ENCODE results near the gene TOM1L1.

TOM1L1 gene

DNA sequence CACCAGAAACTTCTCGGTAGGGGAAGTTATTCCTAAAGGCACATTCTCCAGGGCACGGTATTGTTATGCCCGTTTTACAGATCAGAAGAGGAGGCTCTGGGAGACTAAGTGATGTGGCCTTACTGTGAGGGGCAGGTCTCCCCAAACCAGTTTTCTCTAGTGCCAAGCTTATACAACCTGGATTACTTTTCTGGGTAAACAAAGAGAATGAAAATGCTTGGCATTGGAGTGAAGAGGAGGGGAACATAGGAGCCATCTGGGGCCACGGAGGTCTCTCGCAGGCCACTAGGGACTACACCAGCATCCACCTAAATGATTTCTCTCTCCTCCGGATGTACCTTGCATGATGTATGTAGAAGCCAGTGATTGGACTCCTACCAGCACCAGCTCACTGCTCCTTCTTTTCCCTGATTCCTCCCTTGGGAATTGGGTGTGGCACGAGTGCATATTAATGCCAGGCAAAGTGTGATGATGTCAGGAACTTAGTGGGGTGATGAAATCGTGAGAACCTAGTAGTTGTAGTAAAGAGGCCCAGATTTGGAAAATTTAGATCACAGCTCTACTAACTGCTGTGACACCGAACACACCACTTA is 674 bp downstream of the TOM1L1 start:
- Histone ChIP-seq H3K9me3 (no peaks in the 10 kb centered on the region), H3K36me3 (no peaks in the 10 kb centered on the region), H3K4me3 (ENCODE audit: low read depth, low read length) (peak overlapping the region; percentile 65), H3K4me1 (no peaks in the 10 kb centered on the region), H3K27me3 (no peaks in the 10 kb centered on the region)
- DNase-seq, result no peak
- TF ChIP-seq, protein P1, sequence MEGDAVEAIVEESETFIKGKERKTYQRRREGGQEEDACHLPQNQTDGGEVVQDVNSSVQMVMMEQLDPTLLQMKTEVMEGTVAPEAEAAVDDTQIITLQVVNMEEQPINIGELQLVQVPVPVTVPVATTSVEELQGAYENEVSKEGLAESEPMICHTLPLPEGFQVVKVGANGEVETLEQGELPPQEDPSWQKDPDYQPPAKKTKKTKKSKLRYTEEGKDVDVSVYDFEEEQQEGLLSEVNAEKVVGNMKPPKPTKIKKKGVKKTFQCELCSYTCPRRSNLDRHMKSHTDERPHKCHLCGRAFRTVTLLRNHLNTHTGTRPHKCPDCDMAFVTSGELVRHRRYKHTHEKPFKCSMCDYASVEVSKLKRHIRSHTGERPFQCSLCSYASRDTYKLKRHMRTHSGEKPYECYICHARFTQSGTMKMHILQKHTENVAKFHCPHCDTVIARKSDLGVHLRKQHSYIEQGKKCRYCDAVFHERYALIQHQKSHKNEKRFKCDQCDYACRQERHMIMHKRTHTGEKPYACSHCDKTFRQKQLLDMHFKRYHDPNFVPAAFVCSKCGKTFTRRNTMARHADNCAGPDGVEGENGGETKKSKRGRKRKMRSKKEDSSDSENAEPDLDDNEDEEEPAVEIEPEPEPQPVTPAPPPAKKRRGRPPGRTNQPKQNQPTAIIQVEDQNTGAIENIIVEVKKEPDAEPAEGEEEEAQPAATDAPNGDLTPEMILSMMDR (IDR thresholded peaks at IDR 0.05; ENCODE audit: low read depth, low read length), result no peak

DNA sequence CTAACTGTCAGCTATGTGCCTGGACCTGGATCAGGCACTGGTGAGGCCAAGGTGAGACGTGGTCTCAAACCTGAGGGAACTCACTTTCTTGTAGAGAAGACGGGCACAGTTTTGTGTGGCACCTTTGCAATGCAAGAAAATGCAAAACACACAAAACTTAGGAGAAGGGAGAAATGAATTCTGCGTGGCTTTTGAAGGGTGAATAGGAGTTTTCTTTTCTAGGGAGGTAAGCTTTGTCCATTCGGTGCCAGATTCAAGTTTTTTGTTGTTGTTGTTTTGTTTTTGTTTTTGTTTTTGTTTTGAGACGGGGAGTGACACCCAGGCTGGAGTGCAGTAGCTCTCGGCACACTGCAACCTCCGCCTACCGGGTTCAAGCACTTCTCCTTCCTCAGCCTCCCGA is 1.4 kb downstream of the TOM1L1 start:
- no peak for DNase-seq
- Histone ChIP-seq H3K4me1 (no peaks in the 10 kb centered on the region), H3K4me3 (ENCODE audit: low read depth, low read length) (no peak overlapping the region), H3K36me3 (no peaks in the 10 kb centered on the region), H3K9me3 (no peaks in the 10 kb centered on the region), H3K27me3 (no peaks in the 10 kb centered on the region)
- TF ChIP-seq, protein P1 (IDR thresholded peaks at IDR 0.05; ENCODE audit: low read depth, low read length), result no peak

DNA sequence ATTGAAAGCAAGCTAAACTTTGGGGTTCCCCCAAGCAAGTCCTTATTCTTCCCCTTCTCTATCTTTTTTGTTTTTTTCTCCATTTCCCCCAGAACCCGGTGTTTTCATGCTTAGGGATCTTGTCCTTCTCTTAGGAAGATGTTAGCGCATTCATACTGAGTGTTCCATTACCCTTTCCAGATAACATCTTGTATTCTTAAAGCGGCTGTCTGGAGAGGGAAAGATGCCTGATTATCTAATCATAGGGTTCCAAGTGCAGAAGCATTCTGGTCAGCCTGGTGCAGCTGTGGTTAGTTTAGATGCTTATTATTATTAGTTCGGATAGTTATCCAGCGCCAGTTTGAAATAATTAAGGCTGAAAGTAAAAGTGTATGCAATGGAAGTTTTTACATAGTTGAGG is 2.0 kb downstream of the TOM1L1 start:
- Histone ChIP-seq H3K27me3 (no peaks in the 10 kb centered on the region), H3K36me3 (no peaks in the 10 kb centered on the region), H3K4me3 (ENCODE audit: low read depth, low read length) (no peak overlapping the region), H3K4me1 (no peaks in the 10 kb centered on the region), H3K9me3 (no peaks in the 10 kb centered on the region)
- TF ChIP-seq, protein P1 (IDR thresholded peaks at IDR 0.05; ENCODE audit: low read depth, low read length), result no peak
- no peak for DNase-seq

DNA sequence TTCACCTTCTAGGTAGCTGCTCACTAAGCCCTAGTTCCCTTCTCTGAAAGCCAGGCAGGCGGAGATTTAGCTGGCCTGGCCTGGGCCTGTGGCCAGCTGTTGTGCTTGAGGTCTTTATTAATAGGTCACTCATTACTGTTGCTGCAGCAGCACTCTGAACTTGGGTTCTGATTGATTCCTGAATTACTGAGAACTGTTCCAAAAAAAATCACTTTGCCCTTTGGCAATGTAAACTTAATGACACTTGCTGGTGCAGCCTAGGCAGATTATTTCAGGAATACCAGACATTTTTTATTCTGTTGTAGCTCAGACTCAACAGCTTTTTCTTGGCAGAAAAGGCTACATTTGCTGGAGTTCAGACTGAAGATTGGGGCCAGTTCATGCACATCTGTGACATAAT is 2.7 kb downstream of the TOM1L1 start:
- DNase-seq, result peak; percentile 32

DNA sequence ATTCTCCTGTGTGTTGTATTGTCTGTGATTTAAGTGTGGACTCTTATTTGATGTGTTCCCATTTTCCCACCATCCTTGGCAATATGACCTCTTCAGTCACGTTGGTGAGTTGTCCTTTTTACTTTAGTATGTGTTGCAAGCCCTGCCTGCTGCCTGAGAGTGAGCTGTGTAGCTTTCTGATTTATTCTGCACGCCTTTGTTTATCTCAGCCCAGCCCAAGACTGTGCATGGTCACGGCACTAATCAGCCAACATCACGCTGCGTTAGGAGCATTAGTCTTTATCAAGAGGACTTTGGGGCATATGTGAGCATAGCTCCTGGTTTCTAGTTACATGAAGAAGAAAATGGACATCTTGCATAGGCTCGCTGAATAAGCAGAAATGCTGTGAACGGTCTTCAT is 6.0 kb downstream of the TOM1L1 start:
- Histone ChIP-seq H3K27me3 (no peaks in the 10 kb centered on the region), H3K4me3 (ENCODE audit: low read depth, low read length) (no peak overlapping the region), H3K36me3 (no peaks in the 10 kb centered on the region), H3K4me1 (no peaks in the 10 kb centered on the region), H3K9me3 (no peaks in the 10 kb centered on the region)
- DNase-seq, result no peak
- TF ChIP-seq, protein P1 (IDR thresholded peaks at IDR 0.05; ENCODE audit: low read depth, low read length), result no peak

More for the DNA sequence above, 2.7 kb downstream of the TOM1L1 start:
- H3K4me1 ChIP-seq, result no peaks in the 10 kb centered on the region
- H3K4me3 ChIP-seq (ENCODE audit: low read depth, low read length), result no peak overlapping the region
- TF ChIP-seq, protein P1 (IDR thresholded peaks at IDR 0.05; ENCODE audit: low read depth, low read length), result no peak
- H3K27me3 ChIP-seq, result no peaks in the 10 kb centered on the region
- no peaks in the 10 kb centered on the region for H3K36me3 ChIP-seq
- H3K9me3 ChIP-seq, result no peaks in the 10 kb centered on the region

DNA sequence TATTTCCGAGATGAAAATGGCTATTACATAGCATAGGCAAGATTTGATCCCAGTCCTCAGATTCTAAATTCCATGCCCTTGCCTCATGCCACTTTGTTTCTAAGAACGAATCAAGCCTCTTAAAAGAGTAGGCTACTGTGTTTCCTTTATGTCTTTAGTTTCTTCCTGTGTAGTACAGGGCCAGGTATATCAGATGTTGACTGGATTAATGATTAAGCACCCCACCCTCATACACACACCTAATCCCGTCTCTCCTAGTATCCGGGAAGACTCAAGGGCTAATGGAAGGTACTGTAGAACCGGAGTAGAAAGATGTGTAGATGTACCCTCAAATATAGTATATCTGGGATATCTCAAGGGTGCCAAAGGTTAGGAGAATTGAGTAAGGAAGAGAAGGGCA is 6.7 kb downstream of the TOM1L1 start:
- H3K4me1 ChIP-seq, result no peaks in the 10 kb centered on the region
- no peak overlapping the region for H3K4me3 ChIP-seq (ENCODE audit: low read depth, low read length)
- H3K9me3 ChIP-seq, result no peaks in the 10 kb centered on the region
- no peaks in the 10 kb centered on the region for H3K36me3 ChIP-seq
- TF ChIP-seq, protein P1 (IDR thresholded peaks at IDR 0.05; ENCODE audit: low read depth, low read length), result no peak
- H3K27me3 ChIP-seq, result no peaks in the 10 kb centered on the region
- no peak for DNase-seq
